ENCODE results near the gene MYL5.
"Not testable (repeated sequence)": the region's sequence is repeated elsewhere in the genome, so short reads cannot be mapped to it uniquely, and the experiment has no call there.

- TF ChIP-seq, protein P1, sequence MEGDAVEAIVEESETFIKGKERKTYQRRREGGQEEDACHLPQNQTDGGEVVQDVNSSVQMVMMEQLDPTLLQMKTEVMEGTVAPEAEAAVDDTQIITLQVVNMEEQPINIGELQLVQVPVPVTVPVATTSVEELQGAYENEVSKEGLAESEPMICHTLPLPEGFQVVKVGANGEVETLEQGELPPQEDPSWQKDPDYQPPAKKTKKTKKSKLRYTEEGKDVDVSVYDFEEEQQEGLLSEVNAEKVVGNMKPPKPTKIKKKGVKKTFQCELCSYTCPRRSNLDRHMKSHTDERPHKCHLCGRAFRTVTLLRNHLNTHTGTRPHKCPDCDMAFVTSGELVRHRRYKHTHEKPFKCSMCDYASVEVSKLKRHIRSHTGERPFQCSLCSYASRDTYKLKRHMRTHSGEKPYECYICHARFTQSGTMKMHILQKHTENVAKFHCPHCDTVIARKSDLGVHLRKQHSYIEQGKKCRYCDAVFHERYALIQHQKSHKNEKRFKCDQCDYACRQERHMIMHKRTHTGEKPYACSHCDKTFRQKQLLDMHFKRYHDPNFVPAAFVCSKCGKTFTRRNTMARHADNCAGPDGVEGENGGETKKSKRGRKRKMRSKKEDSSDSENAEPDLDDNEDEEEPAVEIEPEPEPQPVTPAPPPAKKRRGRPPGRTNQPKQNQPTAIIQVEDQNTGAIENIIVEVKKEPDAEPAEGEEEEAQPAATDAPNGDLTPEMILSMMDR (IDR thresholded peaks at IDR 0.05; ENCODE audit: low read length) = not testable (repeated sequence)
- TF ChIP-seq EZH2 (IDR thresholded peaks at IDR 0.05; ENCODE audit: borderline replicate concordance, low read length) = not testable (repeated sequence)
These were observed 31.8 kb downstream of the MYL5 start for GRCh38 chr4:706083-706633.
